SH-SY5Y (cell line): ENCODE measurements around the gene MTRF1L.

Source experiments
- GATA2 ChIP-seq: IDR thresholded peaks from 2 replicates; pipeline ENCODE4 v1.6.1; 2011; ENCODE audit warnings: mild to moderate bottlenecking, low read depth, low read length
- GATA3 ChIP-seq: IDR thresholded peaks from 2 replicates; pipeline ENCODE4 v1.6.1; 2011; ENCODE audit warnings: low read depth, mild to moderate bottlenecking, low read length, moderate library complexity

DNA sequence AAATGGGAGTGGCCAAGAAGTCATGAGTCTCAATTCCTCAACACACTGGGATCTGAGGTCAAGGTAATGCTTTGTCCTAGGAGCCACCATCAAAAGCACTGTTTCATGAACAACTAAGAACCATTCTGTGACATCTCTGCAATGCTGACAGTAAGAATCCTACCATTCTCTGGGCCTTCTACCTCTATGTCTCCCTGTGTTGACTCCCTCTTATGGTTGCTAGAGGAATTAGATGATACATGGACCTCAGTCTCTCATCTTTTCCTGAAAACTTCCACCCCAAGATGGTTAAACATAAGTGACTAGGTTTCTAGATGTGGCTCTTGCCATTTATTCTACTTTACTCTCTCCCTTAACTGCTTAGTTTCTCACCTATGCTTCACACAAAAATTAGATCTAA, 9.1 kb downstream of the MTRF1L start:
- TF ChIP-seq GATA2 (no peak), GATA3 (no peak)
